ENCODE data around the gene KLHL22. TPM values are rescaled to one million over a fixed set of nuclear protein-coding genes. Genes with fewer than 3 reads are reported as not detected.
"Not testable (repeated sequence)": the region's sequence is repeated elsewhere in the genome, so short reads cannot be mapped to it uniquely, and the experiment has no call there.

The KLHL22 gene, protein sequence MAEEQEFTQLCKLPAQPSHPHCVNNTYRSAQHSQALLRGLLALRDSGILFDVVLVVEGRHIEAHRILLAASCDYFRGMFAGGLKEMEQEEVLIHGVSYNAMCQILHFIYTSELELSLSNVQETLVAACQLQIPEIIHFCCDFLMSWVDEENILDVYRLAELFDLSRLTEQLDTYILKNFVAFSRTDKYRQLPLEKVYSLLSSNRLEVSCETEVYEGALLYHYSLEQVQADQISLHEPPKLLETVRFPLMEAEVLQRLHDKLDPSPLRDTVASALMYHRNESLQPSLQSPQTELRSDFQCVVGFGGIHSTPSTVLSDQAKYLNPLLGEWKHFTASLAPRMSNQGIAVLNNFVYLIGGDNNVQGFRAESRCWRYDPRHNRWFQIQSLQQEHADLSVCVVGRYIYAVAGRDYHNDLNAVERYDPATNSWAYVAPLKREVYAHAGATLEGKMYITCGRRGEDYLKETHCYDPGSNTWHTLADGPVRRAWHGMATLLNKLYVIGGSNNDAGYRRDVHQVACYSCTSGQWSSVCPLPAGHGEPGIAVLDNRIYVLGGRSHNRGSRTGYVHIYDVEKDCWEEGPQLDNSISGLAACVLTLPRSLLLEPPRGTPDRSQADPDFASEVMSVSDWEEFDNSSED
- 18.0 and 21.9 TPM in 2 replicates for total RNA-seq

DNA sequence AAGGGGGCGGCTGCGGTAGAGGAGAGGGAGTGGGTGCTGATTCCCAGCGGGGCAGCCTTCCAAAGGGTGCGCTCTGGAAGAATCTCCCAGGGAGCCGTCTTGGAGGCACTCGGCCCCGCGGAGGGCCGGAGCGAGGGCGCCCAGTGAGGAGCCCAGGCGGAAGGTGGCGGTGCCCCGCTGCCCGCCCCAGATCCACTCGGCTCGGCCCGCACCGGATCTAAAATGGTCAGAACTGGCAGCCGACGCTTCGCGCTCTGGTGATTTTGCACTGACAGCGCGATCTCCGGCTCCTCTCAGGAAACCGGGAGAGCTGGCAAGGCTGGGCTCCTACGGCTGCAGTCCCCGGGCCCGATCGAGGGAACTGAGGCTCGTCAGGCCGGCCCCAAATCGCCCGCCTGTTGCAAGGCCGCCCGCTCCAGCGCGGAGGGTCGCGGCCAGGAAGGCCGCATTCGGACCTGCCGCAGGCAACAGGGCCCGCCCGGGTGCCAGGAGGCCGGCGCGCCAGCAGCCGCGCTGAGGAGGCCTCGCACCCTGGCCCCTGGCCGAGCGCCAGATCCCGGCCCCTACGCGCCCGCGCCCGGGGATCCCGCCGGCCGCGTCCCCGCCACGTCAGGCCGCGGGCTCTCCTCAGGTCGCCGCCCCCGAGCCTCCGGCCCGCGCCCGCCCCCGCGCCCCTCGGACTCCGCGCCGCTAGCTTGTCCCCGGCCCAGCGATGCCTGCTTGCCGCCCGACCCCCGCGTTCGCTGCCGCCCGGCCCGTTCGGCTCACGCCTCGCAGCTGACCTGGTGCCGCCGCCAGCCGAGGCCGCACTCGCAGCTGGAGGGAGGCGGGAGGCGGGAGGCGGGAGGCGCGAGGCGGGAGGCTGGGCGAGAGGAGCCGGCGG, at the start of gene KLHL22:
KLHL22 (minus strand) TSS at position 818 of the 883 bp plus-strand sequence. CDS start 6,584 bp downstream, outside the sequence.
- no peak for DNase-seq (ENCODE audit: low read depth)
- TF ChIP-seq, protein P1, sequence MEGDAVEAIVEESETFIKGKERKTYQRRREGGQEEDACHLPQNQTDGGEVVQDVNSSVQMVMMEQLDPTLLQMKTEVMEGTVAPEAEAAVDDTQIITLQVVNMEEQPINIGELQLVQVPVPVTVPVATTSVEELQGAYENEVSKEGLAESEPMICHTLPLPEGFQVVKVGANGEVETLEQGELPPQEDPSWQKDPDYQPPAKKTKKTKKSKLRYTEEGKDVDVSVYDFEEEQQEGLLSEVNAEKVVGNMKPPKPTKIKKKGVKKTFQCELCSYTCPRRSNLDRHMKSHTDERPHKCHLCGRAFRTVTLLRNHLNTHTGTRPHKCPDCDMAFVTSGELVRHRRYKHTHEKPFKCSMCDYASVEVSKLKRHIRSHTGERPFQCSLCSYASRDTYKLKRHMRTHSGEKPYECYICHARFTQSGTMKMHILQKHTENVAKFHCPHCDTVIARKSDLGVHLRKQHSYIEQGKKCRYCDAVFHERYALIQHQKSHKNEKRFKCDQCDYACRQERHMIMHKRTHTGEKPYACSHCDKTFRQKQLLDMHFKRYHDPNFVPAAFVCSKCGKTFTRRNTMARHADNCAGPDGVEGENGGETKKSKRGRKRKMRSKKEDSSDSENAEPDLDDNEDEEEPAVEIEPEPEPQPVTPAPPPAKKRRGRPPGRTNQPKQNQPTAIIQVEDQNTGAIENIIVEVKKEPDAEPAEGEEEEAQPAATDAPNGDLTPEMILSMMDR (conservative IDR thresholded peaks at IDR 0.05; ENCODE audit: low read depth, low read length): no peak
- peak within 1 kb of the TSS; percentile 88 for H3K4me3 ChIP-seq (ENCODE audit: low read depth, low read length)

DNA sequence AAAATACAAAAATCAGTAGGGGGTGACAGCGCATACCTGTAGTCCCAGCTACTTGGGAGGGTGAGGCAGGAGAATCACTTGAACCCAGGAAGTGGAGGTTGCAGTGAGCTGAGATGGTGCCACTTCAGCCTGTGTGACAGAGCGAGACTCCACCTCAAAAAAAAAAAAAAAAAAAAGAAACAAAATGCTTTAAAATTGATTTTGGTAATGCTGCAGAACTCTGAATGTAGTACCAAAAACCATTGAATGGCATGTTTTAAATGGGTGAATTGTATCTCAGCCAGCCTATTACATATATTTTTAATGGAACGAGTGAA, 49.7 kb upstream of the KLHL22 start:
- DNase-seq (ENCODE audit: low read depth); H3K4me3 ChIP-seq (ENCODE audit: low read depth, low read length): not testable (repeated sequence)

- no peak overlapping the region for H3K4me3 ChIP-seq (ENCODE audit: low read depth, low read length)
- DNase-seq (ENCODE audit: low read depth): no peak
- TF ChIP-seq, protein P1 (conservative IDR thresholded peaks at IDR 0.05; ENCODE audit: low read depth, low read length): no peak
Measured at GRCh38 chr22:20542736-20543135, 47.1 kb upstream of the KLHL22 start.

- TF ChIP-seq, protein P1 (conservative IDR thresholded peaks at IDR 0.05; ENCODE audit: low read depth, low read length): no peak
- no peak for DNase-seq (ENCODE audit: low read depth)
- no peak overlapping the region for H3K4me3 ChIP-seq (ENCODE audit: low read depth, low read length)
Measured at GRCh38 chr22:20542055-20542454, 46.5 kb upstream of the KLHL22 start.

DNA sequence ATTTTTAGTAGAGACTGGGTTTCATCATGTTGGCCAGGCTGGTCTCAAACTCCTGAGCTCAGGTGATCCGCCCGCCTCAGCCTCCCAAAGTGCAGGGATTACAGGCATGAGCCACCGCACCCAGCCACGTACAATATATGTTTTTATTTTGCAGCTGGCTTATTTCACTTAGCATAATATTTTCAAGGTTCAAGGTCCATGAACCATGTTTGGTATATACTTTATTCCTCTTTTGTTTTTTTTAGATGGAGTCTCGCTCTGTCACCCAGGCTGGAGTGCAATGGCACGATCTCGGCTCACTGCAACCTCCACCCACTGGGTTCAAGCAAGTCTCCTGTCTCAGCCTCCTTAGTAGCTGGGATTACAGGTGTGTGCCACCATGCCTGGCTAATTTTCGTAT, 43.3 kb upstream of the KLHL22 start:
- DNase-seq (ENCODE audit: low read depth); H3K4me3 ChIP-seq (ENCODE audit: low read depth, low read length): not testable (repeated sequence)

DNA sequence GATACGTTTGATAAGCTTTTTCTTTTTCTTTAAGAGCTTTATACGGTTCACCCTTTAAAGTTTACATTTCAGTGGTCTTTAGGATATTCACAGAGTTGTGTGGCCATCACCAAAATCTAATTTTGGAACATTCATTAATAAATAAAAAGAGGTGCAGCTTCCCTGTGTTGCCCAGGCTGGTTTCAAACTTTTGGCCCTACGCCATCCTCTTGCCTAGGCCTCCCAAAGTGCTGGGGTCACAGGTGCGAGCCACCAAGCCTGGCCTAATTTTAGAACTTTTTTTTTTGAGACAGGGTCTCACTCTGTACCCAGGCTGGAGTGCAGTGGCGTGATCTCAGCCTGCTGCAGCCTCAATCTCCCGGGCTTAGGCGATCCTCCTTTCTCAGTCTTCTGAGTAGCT, 42.4 kb upstream of the KLHL22 start:
- TF ChIP-seq, protein P1 (conservative IDR thresholded peaks at IDR 0.05; ENCODE audit: low read depth, low read length): no peak
- no peak overlapping the region for H3K4me3 ChIP-seq (ENCODE audit: low read depth, low read length)
- DNase-seq (ENCODE audit: low read depth): no peak

DNA sequence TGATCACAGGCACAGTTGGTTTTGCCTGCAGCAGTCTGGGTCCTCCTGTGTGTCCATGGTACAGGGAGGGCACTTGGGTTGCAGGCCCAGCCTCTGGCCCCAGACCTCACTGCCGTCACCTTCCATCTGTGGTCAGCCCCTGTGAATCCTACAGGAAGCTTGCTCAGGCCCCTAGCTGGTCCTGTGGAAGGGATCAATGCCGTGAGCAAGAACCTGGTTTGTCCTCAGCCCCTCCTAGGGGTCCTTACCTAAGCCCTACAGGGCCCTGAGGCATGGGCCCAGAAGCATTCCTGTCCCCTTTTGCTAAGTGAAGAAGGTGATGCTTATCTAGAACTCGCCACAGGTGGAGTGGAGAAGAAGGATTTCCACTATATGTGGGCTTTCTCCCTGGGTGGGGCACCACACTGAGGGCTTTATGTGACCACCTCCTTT, 41.7 kb upstream of the KLHL22 start:
- TF ChIP-seq, protein P1 (conservative IDR thresholded peaks at IDR 0.05; ENCODE audit: low read depth, low read length): no peak
- DNase-seq (ENCODE audit: low read depth): no peak
- H3K4me3 ChIP-seq (ENCODE audit: low read depth, low read length): no peak overlapping the region

Measured in epithelial cell of proximal tubule (primary cell).